Vagina (tissue), 2 donors: ENCODE data around the gene AMACR. TPM values are rescaled to one million over a fixed set of nuclear protein-coding genes. Genes with fewer than 3 reads are reported as not detected.

Experiments used
- DNase-seq, 2 donors: peaks; one replicate each; pipeline ENCODE4 v3.0.0-alpha.2; 2017; ENCODE audit errors: extremely low spot score in 2 of 2
- H3K27ac ChIP-seq: fragments of 200-600 bp; sonication (generic); one replicate; pipeline ENCODE4 v1.5.1; 2019
- H3K27me3 ChIP-seq: fragments of 200-600 bp; sonication (generic); one replicate; pipeline ENCODE4 v1.5.1; 2019
- H3K36me3 ChIP-seq, 2 donors: fragments of 200-600 bp; sonication (generic); one replicate each; pipeline ENCODE4 v1.5.1; 2017 to 2019
- H3K4me1 ChIP-seq: fragments of 200-600 bp; sonication (generic); one replicate; pipeline ENCODE4 v1.5.1; 2019
- H3K4me3 ChIP-seq, 2 donors: fragments of 200-600 bp; sonication (generic); 1 replicate in 1 of 2; 2 replicates in 1 of 2; pipeline ENCODE4 v1.5.1; 2016 to 2019
- H3K9me3 ChIP-seq: fragments of 200-600 bp; sonication (generic); one replicate; pipeline ENCODE4 v1.5.1; 2019
- CTCF ChIP-seq, 3 experiments: fragments of 450-650 bp in 2 of 3; fragments of 200-600 bp in 1 of 3; sonication (generic) in 1 of 3; IDR thresholded peaks; one replicate each; pipeline ENCODE4 v1.5.1; 2017 to 2019; ENCODE audit warnings: antibody characterized with exemption in 3 of 3, mild to moderate bottlenecking in 2 of 3, moderate library complexity in 2 of 3
- POLR2A ChIP-seq, 2 donors: fragments of 450-650 bp; IDR thresholded peaks; one replicate each; pipeline ENCODE4 v1.6.1; 2017; ENCODE audit warnings: antibody characterized with exemption in 2 of 2, mild to moderate bottlenecking in 2 of 2, moderate library complexity in 2 of 2
- POLR2AphosphoS5 ChIP-seq, 2 donors: sonication (generic); formaldehyde crosslinking; IDR thresholded peaks; one replicate each; pipeline ENCODE4 v1.9.0; 2017; ENCODE audit warnings: antibody characterized with exemption in 2 of 2, mild to moderate bottlenecking in 2 of 2, low read depth in 1 of 2; ENCODE audit not compliant: insufficient read depth in 1 of 2
- intact Hi-C: fragments of 100-400 bp; cut with DNase I; formaldehyde crosslinking; loops from one replicate; pipeline ENCODE4 v1.15.1; 2023
- small RNA-seq: library from RNA; depleted of rRNA; stranded (forward); fragments of <200 nt; gene quantifications from one replicate; pipeline ENCODE3, GENCODE V24; 2016
- total RNA-seq: library from RNA; depleted of rRNA; stranded (reverse); fragments of >200 nt; gene quantifications from one replicate; pipeline ENCODE4 v1.2.3, GENCODE V29; 2016

Gene AMACR
- total RNA-seq, 1 donor from 2014 or later, result 4.9 TPM

- Histone ChIP-seq H3K4me3 (no peak overlapping the region), H3K36me3 (no peaks in the 10 kb centered on the region), H3K4me1 (no peaks in the 10 kb centered on the region), H3K27me3 (no peaks in the 10 kb centered on the region), H3K9me3 (no peaks in the 10 kb centered on the region), H3K27ac (no peak overlapping the region)
- DNase-seq, result no peak
- no peak for TF ChIP-seq CTCF (IDR thresholded peaks at IDR 0.05)
- intact Hi-C loops, result no loop called here
Observed at GRCh38 chr5:33937707-33938506, 69.9 kb downstream of the AMACR start.

GRCh38 chr5:33937017-33937706 lies 70.7 kb downstream of the AMACR start:
- Histone ChIP-seq H3K27ac (no peak overlapping the region), H3K27me3 (no peaks in the 10 kb centered on the region), H3K36me3 (no peaks in the 10 kb centered on the region), H3K4me3 (peak overlapping the region in 1 of 2 donors; percentile 5), H3K9me3 (no peaks in the 10 kb centered on the region), H3K4me1 (no peaks in the 10 kb centered on the region)
- no peak for DNase-seq
- TF ChIP-seq POLR2A (IDR thresholded peaks at IDR 0.05), result no peak
- no peak for TF ChIP-seq POLR2AphosphoS5 (IDR thresholded peaks at IDR 0.05; ENCODE audit: insufficient read depth in 1 of 2, low read depth in 1 of 2)
- TF ChIP-seq CTCF (IDR thresholded peaks at IDR 0.05), result no peak
- intact Hi-C loops, result no loop called here

GRCh38 chr5:33936381-33937016 lies 71.4 kb downstream of the AMACR start, which contains the start of gene RXFP3:
TSS of gene RXFP3 (plus strand) at chr5:33936386. CDS start at chr5:33936741, 355 bp downstream.
- no peak for DNase-seq
- Histone ChIP-seq H3K36me3 (no peaks in the 10 kb centered on the region), H3K4me3 (peak within 1 kb of the TSS; percentile 3 to 5), H3K4me1 (no peaks in the 10 kb centered on the region), H3K27ac (no peak within 1 kb of the TSS), H3K27me3 (no peaks in the 10 kb centered on the region), H3K9me3 (no peaks in the 10 kb centered on the region)
- intact Hi-C loops, result no loop called here
- TF ChIP-seq POLR2A (IDR thresholded peaks at IDR 0.05) (no peak), CTCF (IDR thresholded peaks at IDR 0.05) (no peak), POLR2AphosphoS5 (IDR thresholded peaks at IDR 0.05; ENCODE audit: insufficient read depth in 1 of 2, low read depth in 1 of 2) (no peak)

Small RNA genes within 50 kb of the gene (small RNA-seq; reads per million reads assigned to genes)
- not detected for gene AC139783.1

Other genes starting within 250 kb of the AMACR start
- 7.6 TPM for gene ADAMTS12, start 116.1 kb downstream of the AMACR start, total RNA-seq
- not detected for gene RXFP3, start 71.7 kb downstream of the AMACR start, total RNA-seq
- gene SLC45A2, start 23.4 kb downstream of the AMACR start, total RNA-seq, result not detected
- gene C1QTNF3, start 35.2 kb upstream of the AMACR start, total RNA-seq, result 7.1 TPM